Adipose tissue (tissue), 3 donors: ENCODE results near the gene PTPRR. TPM values are rescaled to one million over a fixed set of nuclear protein-coding genes. Genes with fewer than 3 reads are reported as not detected.

ENCODE experiments used
- H3K27ac ChIP-seq: one replicate; pipeline ENCODE4 v1.5.1; 2013; ENCODE audit warnings: low read depth, low read length
- WGBS, 3 donors: extraction: QIAGEN DNeasy Blood & Tissue Kit; methylation state at CpG; one replicate each; pipeline ENCODE4 v1.1.7; 2013; 5-methylcytosine and 5-hydroxymethylcytosine counted together
- polyA plus RNA-seq, 3 donors: library from polyadenylated mRNA; stranded (reverse); fragments of 200-250 nt; gene quantifications; one replicate each; pipeline ENCODE4 v1.2.3, GENCODE V29; 2013
- donor health status: healthy with polysubstance abuse.
- donor health status: Bipolar disorder and iron deficiency.
- donor health status: healthy.

PTPRR gene
- polyA plus RNA-seq, 3 donors = 0.08 to 1.1 (median 0.21) TPM

DNA sequence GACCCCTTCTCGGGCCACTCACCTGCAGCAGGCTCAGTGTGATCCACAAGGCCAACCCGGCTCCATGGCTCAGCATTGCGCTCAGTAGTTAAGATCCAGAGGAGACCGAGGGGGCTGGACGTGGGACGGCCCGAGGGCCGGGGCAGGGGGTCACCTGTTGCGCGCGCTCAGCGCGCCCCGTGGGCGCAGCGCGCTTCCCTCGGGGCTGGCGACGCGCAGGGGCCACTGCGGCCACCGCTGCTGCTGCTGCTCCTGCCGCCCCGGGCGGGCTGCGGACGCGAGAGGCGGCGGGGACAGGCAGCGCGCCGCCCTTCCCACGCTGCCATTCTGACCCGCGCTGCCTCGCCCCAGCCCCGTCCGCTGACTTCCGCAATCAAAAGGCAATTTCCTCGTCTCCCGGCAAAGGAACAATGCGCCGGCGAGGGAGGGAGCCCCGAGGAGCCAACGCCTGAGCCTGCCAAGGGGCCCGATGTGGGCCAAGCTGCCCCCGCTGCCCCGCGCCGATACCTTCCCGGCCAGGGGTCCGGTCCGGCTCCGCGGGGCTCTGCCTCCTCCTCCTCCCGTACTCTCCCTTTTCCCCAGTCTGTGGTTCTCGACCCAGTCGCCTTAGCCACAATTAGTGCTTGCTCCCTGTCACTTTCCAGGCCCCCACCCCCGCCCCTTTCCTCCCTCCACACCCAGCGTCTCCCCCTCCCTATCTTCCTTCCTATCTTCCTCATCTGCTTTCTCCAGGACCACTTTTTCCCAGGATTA, 310.6 kb downstream of the PTPRR start:
- 1 to 2% (median 1%) methylated on average over 50 to 63 of the region's 63 CpGs for WGBS, 3 donors
- no peak overlapping the region for H3K27ac ChIP-seq

DNA sequence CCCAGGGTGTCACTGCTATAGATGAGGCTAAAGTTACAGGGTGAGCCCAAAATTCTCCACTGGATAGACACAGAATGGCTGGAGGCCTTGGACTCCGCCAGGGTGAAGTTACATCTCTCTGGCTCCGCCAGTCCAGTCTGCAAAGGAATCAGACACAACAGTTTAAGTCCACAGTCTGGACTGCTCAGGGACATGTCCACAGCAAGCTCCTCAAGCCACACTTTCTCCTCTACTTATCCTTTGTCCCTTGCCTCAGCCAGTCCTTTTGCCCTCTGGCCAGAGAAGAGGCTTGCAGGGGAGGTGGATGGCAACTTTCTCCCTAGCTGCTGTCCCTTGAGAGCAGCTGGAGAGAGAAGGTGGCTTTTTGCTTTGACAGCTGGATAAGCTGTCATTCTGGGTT, 311.3 kb downstream of the PTPRR start:
- H3K27ac ChIP-seq = no peak overlapping the region
- 65 to 84% (median 78%) methylated on average over 2 of the region's 2 CpGs for WGBS, 3 donors

DNA sequence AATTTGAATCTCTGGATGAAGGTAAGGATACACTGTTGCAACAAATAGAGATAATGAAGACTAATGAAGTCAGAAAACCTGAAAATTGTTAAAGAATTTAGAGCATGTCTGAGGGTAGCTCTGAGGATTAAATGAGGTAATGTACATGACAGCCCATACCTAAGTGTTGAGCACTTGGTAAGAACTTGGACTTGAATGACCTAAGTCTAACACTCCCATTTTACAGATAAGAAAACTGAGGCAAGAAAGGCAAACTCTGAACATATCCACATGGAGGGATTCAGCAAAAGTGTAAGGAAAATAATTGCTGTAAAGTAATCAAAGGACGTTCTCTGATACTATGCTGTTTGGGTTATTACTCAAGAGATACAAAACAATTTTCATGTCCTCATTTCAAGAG, 312.4 kb downstream of the PTPRR start:
- 59 to 82% (median 72%) methylated on average over 1 of the region's 1 CpG for WGBS, 3 donors
- no peak overlapping the region for H3K27ac ChIP-seq

DNA sequence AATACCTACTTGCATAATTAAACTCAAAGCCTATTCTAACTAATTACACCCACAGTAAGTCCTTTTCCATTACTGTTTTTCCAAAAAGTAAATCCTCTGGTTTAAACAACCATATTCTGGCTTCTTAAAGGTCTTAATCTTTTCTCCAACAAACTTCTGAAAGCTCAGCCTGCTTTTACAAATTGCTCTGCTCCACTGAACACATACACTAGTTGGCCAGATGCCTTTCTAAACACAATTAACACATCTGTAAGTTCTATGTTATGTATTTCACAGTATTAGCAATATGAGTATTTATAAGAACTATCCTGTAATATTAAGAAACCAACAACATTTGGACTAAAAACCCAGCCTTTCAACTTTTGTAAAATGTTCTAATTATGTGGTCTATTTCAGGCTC, 313.4 kb downstream of the PTPRR start:
- no peak overlapping the region for H3K27ac ChIP-seq

DNA sequence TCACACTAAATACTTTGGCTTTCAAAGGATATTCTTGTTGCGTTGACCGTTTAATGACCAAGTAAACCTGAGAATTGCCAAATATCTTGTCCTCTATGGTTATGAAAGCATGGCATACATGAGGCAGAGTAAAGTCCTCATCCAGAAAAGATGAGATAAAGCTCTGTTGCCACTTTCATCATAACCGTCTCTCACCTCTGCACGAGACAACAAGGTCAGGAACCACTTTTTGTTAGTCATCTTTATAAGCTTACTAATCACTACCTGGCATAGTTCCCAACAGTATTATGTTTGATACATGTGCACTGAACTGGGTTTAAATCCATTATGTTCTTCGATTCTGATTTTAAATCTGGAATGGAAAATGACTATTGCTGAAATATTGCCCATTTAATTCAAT, 314.6 kb downstream of the PTPRR start:
- WGBS, 3 donors = 72 to 74% (median 72%) methylated on average over 5 of the region's 5 CpGs
- H3K27ac ChIP-seq = no peak overlapping the region

DNA sequence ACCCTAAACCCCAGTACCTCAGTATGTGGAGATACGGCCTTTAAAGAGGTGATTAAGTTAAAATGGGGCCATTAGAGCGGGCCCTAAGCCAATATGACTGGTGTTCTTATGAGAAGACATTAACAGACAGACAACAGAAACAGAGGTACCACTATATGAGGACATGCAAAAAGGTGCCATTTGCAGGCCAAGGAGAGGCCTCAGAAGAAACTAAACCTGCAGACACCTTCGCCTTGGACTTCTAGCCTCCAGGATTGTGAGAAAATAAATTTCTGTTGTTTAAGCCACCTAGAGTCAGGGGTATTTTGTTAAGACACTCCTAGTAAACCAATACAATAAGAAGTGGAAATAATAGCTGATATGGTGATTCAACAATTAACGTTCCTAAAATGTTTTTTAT, 315.9 kb downstream of the PTPRR start:
- H3K27ac ChIP-seq = no peak overlapping the region
- WGBS, 3 donors = 83 to 85% (median 84%) methylated on average over 4 of the region's 4 CpGs

DNA sequence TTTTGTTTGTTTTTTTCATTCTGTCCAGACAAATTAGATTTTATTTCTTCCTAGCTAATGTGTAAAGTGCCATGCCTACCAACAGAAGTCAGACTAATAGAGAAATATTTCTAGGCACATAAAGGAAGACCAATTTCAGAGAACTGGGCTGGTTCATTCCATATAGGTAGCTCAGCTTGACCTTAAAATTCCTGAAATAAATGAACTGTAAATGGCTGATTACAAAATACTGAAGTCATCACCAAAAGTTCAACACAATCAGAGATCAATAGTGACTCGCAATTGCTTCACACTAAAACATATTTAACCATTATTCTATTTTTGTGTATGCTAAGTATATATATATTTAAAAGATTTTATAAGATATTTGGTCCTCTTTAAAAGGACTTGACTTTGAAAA, 317.5 kb downstream of the PTPRR start:
- 30 to 72% (median 34%) methylated on average over 1 of the region's 1 CpG for WGBS, 3 donors
- H3K27ac ChIP-seq = no peak overlapping the region

DNA sequence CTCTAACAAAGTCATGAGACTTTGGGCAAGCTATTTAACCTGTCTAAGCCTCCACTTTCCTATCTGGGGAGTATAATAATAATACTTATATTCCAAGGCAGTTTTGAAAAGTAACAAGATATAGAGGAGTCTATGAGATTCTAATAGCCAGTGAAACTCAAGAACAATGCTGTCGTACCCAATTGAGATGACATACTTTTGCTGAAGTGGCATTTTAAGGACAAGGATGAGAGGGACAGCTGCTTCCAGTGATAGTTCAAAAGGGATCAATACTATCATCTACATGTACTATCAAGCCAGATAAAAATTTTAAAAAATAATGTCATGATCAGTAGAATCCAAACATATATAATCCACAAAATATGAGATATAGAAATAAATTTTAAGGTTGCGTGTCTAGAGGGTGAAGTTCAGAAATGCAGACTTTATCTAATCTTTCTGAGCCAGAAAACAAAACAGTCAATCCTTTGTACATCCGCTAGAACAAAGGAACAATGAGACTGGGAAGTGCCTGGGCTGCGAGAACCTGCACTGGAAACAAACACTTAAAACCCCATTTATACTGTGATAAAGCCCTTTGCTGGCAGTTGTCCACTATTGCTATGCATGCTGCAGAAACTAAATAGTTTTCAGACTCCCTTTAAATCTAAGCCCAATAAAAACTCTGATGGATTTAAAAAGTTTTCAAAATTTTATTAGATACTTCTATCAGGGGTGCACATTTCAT, 321.9 kb downstream of the PTPRR start:
- H3K27ac ChIP-seq = no peak overlapping the region
- WGBS, 3 donors = 20 to 63% (median 57%) methylated on average over 4 of the region's 4 CpGs

DNA sequence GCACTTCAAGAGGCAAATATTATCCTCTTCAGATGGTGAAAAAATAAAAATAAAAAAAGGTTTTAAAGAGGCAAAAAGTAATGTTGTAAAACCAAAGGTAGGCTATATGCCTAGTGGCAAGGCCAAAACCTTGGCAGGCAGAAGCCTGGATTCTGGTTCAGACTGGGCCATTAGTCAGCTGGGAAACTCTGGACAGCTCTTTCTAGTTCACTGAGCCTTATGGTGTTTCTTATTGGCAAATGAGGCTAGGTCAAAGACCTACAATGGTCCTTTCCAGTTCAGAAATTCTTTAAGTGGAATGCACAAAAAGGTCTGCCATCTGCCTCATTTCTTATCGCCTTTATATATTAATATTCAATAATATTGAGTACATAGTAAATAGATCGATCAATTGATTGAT, 327.9 kb downstream of the PTPRR start:
- no peak overlapping the region for H3K27ac ChIP-seq
- 88 to 94% (median 93%) methylated on average over 2 of the region's 2 CpGs for WGBS, 3 donors

DNA sequence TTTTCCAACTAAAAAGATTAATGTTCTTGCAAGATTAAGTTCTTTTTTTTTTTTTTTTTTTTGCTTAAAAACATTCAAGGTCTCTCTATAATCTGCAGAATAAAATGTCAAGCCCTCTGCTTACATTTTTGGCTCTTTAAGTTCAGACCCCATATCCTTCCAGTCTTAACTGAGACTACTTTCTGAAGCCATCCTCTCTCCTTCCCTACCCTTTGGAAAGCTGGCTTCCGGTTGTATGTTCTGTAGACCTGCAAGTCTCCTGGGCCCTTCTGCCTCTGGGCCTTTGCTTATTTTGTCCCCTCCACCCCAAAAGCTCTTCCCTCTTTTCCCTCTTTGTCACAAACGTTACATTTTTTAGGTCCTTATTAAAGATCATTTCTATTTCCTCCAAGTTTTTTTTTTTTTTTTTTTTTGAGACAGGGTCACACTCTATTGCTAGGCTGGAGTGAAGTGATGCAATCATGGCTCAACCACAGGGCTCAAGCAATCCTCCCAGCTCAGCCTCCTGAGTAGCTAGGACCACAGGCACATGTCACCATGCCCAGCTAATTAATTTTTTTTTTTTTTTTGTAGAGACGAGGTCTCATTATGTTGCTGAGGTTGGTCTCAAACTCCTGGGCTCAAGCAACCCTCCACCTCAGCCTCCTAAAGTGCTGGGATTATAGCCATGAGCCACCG, 329.9 kb downstream of the PTPRR start:
- no peak overlapping the region for H3K27ac ChIP-seq
- WGBS, 3 donors = 65 to 85% (median 82%) methylated on average over 4 of the region's 4 CpGs

DNA sequence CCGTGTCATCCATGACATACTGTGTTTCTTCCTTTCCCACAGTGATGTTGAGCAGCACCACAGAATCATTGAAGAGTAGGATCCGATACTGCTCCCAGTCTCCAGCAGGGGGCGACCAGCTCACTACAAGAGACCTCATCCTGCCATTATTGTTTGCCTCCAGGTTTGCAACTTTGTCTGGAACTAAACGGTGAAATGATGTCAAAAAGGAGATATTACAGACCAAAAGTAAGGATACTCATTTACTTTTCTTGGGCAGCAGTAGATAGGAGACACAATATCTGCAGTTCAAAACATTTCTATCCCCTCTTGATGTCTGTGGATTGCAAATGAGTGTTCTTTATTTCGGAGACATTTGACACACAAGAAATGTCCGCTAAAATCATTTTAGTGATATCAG, 330.5 kb downstream of the PTPRR start:
- no peak overlapping the region for H3K27ac ChIP-seq
- WGBS, 3 donors = 29 to 34% (median 33%) methylated on average over 6 of the region's 6 CpGs

Other genes with a start within 250 kb of the PTPRR start
- 10 to 100 TPM; 22.3 to 38.5 (median 25.2) TPM for gene TSPAN8, start 237.3 kb upstream of the PTPRR start, polyA plus RNA-seq